WTC11 (cell line): Measurements from ENCODE around the gene GNAO1. TPM values are rescaled to one million over a fixed set of nuclear protein-coding genes. Genes with fewer than 3 reads are reported as not detected.

ENCODE experiments used
- ATAC-seq: fragments of 200-7000 bp; cut with Tn5 transposase; 2 replicates; pipeline ENCODE4 v1.10.0; 2021; ENCODE audit warnings: mild to moderate bottlenecking, moderate library complexity
- CTCF ChIA-PET: fragments of 300-600 bp; sonication (Branson Sonifier 250); formaldehyde crosslinking; loops from one replicate; lab custom pipeline; 2021; ENCODE audit warnings: antibody characterized with exemption; lab: Charles Lee
- POLR2A ChIA-PET: fragments of 350-600 bp; sonication (Branson Sonifier 250); formaldehyde crosslinking; loops from one replicate; lab custom pipeline; 2021; ENCODE audit warnings: antibody characterized with exemption; lab: Charles Lee
- DNase-seq: peaks from one replicate; pipeline ENCODE4 v3.0.0; 2021; ENCODE audit warnings: low spot score
- H3K27ac Mint-ChIP-seq: 2 replicates; pipeline ENCODE4 v1.8.0; 2021; ENCODE audit warnings: mixed read lengths
- H3K27me3 Mint-ChIP-seq: 2 replicates; pipeline ENCODE4 v1.8.0; 2021; ENCODE audit warnings: low read depth, mild to moderate bottlenecking, moderate library complexity, mixed read lengths
- H3K36me3 Mint-ChIP-seq: 2 replicates; pipeline ENCODE4 v1.8.0; 2021; ENCODE audit warnings: mixed read lengths
- H3K4me1 Mint-ChIP-seq: 2 replicates; pipeline ENCODE4 v1.8.0; 2022; ENCODE audit warnings: mixed read lengths
- H3K4me3 Mint-ChIP-seq: 2 replicates; pipeline ENCODE4 v1.8.0; 2021; ENCODE audit warnings: mild to moderate bottlenecking, moderate library complexity, mixed read lengths
- H3K9me3 Mint-ChIP-seq: 2 replicates; pipeline ENCODE4 v1.8.0; 2021; ENCODE audit warnings: mixed read lengths
- CTCF ChIP-seq: fragments of 200-600 bp; IDR thresholded peaks from 2 replicates; pipeline ENCODE4 v1.8.0; 2022; ENCODE audit warnings: antibody characterized with exemption
- ESRRA ChIP-seq: sonication (generic); formaldehyde crosslinking; IDR thresholded peaks from 2 replicates; pipeline ENCODE4 v1.8.1; 2022; ENCODE audit warnings: mild to moderate bottlenecking, missing genetic modification reagents, borderline replicate concordance
- ETV6 ChIP-seq: sonication (generic); formaldehyde crosslinking; IDR thresholded peaks from 2 replicates; pipeline ENCODE4 v1.8.1; 2022; ENCODE audit warnings: mild to moderate bottlenecking, missing genetic modification reagents
- FOXJ3 ChIP-seq: sonication (generic); formaldehyde crosslinking; IDR thresholded peaks from 2 replicates; pipeline ENCODE4 v1.9.0; 2021; ENCODE audit warnings: missing genetic modification reagents, mild to moderate bottlenecking, borderline replicate concordance
- FOXP1 ChIP-seq: sonication (generic); formaldehyde crosslinking; IDR thresholded peaks from 2 replicates; pipeline ENCODE4 v1.8.0; 2022; ENCODE audit warnings: missing genetic modification reagents, mild to moderate bottlenecking, moderate library complexity, borderline replicate concordance
- IRF1 ChIP-seq: sonication (generic); formaldehyde crosslinking; IDR thresholded peaks from 2 replicates; pipeline ENCODE4 v1.8.0; 2023; ENCODE audit warnings: missing genetic modification reagents
- IRF2 ChIP-seq: sonication (generic); formaldehyde crosslinking; IDR thresholded peaks from 2 replicates; pipeline ENCODE4 v1.8.0; 2022; ENCODE audit warnings: low read depth, missing genetic modification reagents, borderline replicate concordance
- MXD4 ChIP-seq: fragments of 250-450 bp; sonication (Bioruptor Pico); IDR thresholded peaks from 2 replicates; pipeline ENCODE4 v1.8.0; 2021; ENCODE audit warnings: mild to moderate bottlenecking, moderate library complexity, borderline replicate concordance
- MYBL2 ChIP-seq: sonication (generic); formaldehyde crosslinking; IDR thresholded peaks from 2 replicates; pipeline ENCODE4 v1.8.1; 2023; ENCODE audit warnings: mild to moderate bottlenecking, moderate library complexity, missing genetic modification reagents
- NFYB ChIP-seq: sonication (generic); formaldehyde crosslinking; conservative IDR thresholded peaks from 2 replicates; pipeline ENCODE4 v1.8.0; 2022; ENCODE audit warnings: low read depth, missing genetic modification reagents
- NR1H2 ChIP-seq: sonication (generic); formaldehyde crosslinking; IDR thresholded peaks from 2 replicates; pipeline ENCODE4 v1.9.0; 2021; ENCODE audit warnings: mild to moderate bottlenecking, moderate library complexity, missing genetic modification reagents
- PRDM15 ChIP-seq: sonication (generic); formaldehyde crosslinking; IDR thresholded peaks from 2 replicates; pipeline ENCODE4 v1.8.0; 2022; ENCODE audit warnings: missing genetic modification reagents
- RELA ChIP-seq: sonication (generic); formaldehyde crosslinking; IDR thresholded peaks from 2 replicates; pipeline ENCODE4 v1.8.1; 2022; ENCODE audit warnings: missing genetic modification reagents, mild to moderate bottlenecking, borderline replicate concordance
- SMAD4 ChIP-seq: sonication (generic); formaldehyde crosslinking; IDR thresholded peaks from 2 replicates; pipeline ENCODE4 v1.8.0; 2022; ENCODE audit warnings: mild to moderate bottlenecking, missing genetic modification reagents
- TEAD4 ChIP-seq: sonication (generic); formaldehyde crosslinking; IDR thresholded peaks from 2 replicates; pipeline ENCODE4 v1.8.0; 2022; ENCODE audit warnings: mild to moderate bottlenecking, missing genetic modification reagents
- ZBTB21 ChIP-seq: sonication (generic); formaldehyde crosslinking; IDR thresholded peaks from 2 replicates; pipeline ENCODE4 v1.8.1; 2023; ENCODE audit warnings: mild to moderate bottlenecking, missing genetic modification reagents, borderline replicate concordance
- ZMAT4 ChIP-seq: fragments of 250-450 bp; sonication (Bioruptor Pico); IDR thresholded peaks from 2 replicates; pipeline ENCODE4 v1.9.0; 2021; ENCODE audit warnings: mild to moderate bottlenecking
- ZNF263 ChIP-seq: sonication (generic); formaldehyde crosslinking; IDR thresholded peaks from 2 replicates; pipeline ENCODE4 v1.8.1; 2022; ENCODE audit warnings: low read depth, mild to moderate bottlenecking, moderate library complexity, missing genetic modification reagents
- ZNF396 ChIP-seq: fragments of 250-450 bp; sonication (Bioruptor Pico); IDR thresholded peaks from 2 replicates; pipeline ENCODE4 v1.8.0; 2021; ENCODE audit warnings: mild to moderate bottlenecking, moderate library complexity, borderline replicate concordance
- ZNF416 ChIP-seq: fragments of 250-450 bp; sonication (Bioruptor Pico); IDR thresholded peaks from 2 replicates; pipeline ENCODE4 v1.9.0; 2021; ENCODE audit warnings: mild to moderate bottlenecking, inconsistent platforms
- total RNA-seq: library from RNA; stranded (reverse); gene quantifications from 3 replicates; pipeline ENCODE4 v1.2.3, GENCODE V29; 2021

The GNAO1 gene
- total RNA-seq, 1 experiment from 2014 or later: 30.6 TPM

GRCh38 chr16:56340416-56340815, 149.1 kb downstream of the GNAO1 start (continued):
- TF ChIP-seq PRDM15: no peak
- no peak for TF ChIP-seq NR1H2 (CRISPR knock-in tag)

- Mint-ChIP-seq H3K36me3 (no peaks in the 10 kb centered on the region), H3K27ac (no peak overlapping the region), H3K4me3 (no peak overlapping the region), H3K4me1 (no peaks in the 10 kb centered on the region), H3K9me3 (no peaks in the 10 kb centered on the region)
- POLR2A ChIA-PET: interaction anchor here (0.6 to 0.7 kb wide), 2 partner anchors 18 to 94 kb away, joined by 3 to 5 read pairs; no protein-coding TSS in a partner anchor
- DNase-seq: no peak
- CTCF ChIA-PET: interaction anchor here (2.1 to 5.2 kb wide), 2 partner anchors 16 to 23 kb away, joined by 10 to 44 read pairs; no protein-coding TSS in a partner anchor
- no peak for TF ChIP-seq IRF2 (CRISPR knock-in tag)
- no peak for TF ChIP-seq SMAD4 (CRISPR knock-in tag)
- no peak for TF ChIP-seq CTCF
- no peak for TF ChIP-seq ZNF416 (CRISPR knock-in tag)
- TF ChIP-seq MYBL2: no peak
- TF ChIP-seq IRF1 (CRISPR knock-in tag): no peak
- TF ChIP-seq FOXJ3 (CRISPR knock-in tag): no peak
- TF ChIP-seq PRDM15: no peak
- TF ChIP-seq ETV6 (CRISPR knock-in tag): no peak
- TF ChIP-seq ZNF263 (CRISPR knock-in tag): no peak
- TF ChIP-seq, all 79 proteins: peak for 0
- no peak for ATAC-seq
- H3K27me3 Mint-ChIP-seq: no peaks in the 10 kb centered on the region
Measured at GRCh38 chr16:56340864-56341365, 149.6 kb downstream of the GNAO1 start.

- no peaks in the 10 kb centered on the region for H3K27me3 Mint-ChIP-seq
- CTCF ChIA-PET: interaction anchor here (1.0 to 5.2 kb wide), 4 partner anchors 10 to 877 kb away, joined by 3 to 44 read pairs (median 7); no protein-coding TSS in a partner anchor
- ATAC-seq (no peak), DNase-seq (no peak)
- H3K36me3 Mint-ChIP-seq: no peaks in the 10 kb centered on the region
- no peak overlapping the region for H3K27ac Mint-ChIP-seq
- POLR2A ChIA-PET: interaction anchor here (0.7 kb wide), 1 partner anchor 19 kb away, joined by 3 read pairs; no protein-coding TSS in a partner anchor
- no peaks in the 10 kb centered on the region for H3K9me3 Mint-ChIP-seq
- H3K4me3 Mint-ChIP-seq: no peak overlapping the region
- TF ChIP-seq FOXP1 (no peak), ZNF396 (CRISPR knock-in tag) (no peak), MXD4 (CRISPR knock-in tag) (no peak), NFYB (CRISPR knock-in tag) (no peak), RELA (CRISPR knock-in tag) (no peak), ZMAT4 (no peak), ZBTB21 (CRISPR knock-in tag) (no peak), ESRRA (CRISPR knock-in tag) (no peak), TEAD4 (CRISPR knock-in tag) (no peak)
- H3K4me1 Mint-ChIP-seq: no peaks in the 10 kb centered on the region
Measured at GRCh38 chr16:56341656-56342399, 150.5 kb downstream of the GNAO1 start.
